HEK293T (cell line): ENCODE results near the gene TCF7L2.

Experiments
- BHLHE40 ChIP-seq: fragments of 450-650 bp; IDR thresholded peaks from 2 replicates; pipeline ENCODE4 v1.6.1; 2016; ENCODE audit warnings: mild to moderate bottlenecking, moderate library complexity, borderline replicate concordance
- CTBP1 ChIP-seq: fragments of 450-650 bp; IDR thresholded peaks from 2 replicates; pipeline ENCODE4 v1.6.1; 2016; ENCODE audit warnings: borderline replicate concordance
- ELF4 ChIP-seq: fragments of 450-650 bp; IDR thresholded peaks from 2 replicates; pipeline ENCODE4 v1.6.1; 2017; ENCODE audit warnings: antibody characterized with exemption
- FOXA1 ChIP-seq: fragments of 450-650 bp; IDR thresholded peaks from 2 replicates; pipeline ENCODE4 v1.6.1; 2016; ENCODE audit warnings: mild to moderate bottlenecking
- FOXK2 ChIP-seq: fragments of 450-650 bp; IDR thresholded peaks from 2 replicates; pipeline ENCODE4 v1.6.1; 2016; ENCODE audit warnings: mild to moderate bottlenecking
- FOXM1 ChIP-seq: fragments of 450-650 bp; IDR thresholded peaks from 2 replicates; pipeline ENCODE4 v1.6.1; 2017; ENCODE audit warnings: mild to moderate bottlenecking, borderline replicate concordance
- HDGF ChIP-seq: fragments of 450-650 bp; IDR thresholded peaks from 2 replicates; pipeline ENCODE4 v1.6.1; 2017; ENCODE audit warnings: antibody characterized with exemption, borderline replicate concordance
- NFRKB ChIP-seq: fragments of 450-650 bp; IDR thresholded peaks from 2 replicates; pipeline ENCODE4 v1.6.1; 2016; ENCODE audit warnings: mild to moderate bottlenecking, moderate library complexity
- SP1 ChIP-seq: fragments of 450-650 bp; IDR thresholded peaks from 2 replicates; pipeline ENCODE4 v1.6.1; 2017
- SUZ12 ChIP-seq: fragments of 450-650 bp; IDR thresholded peaks from 2 replicates; pipeline ENCODE4 v1.6.1; 2016; ENCODE audit warnings: mild to moderate bottlenecking
- TARDBP ChIP-seq: fragments of 450-650 bp; IDR thresholded peaks from 2 replicates; pipeline ENCODE4 v1.6.1; 2016
- ZNF384 ChIP-seq: fragments of 450-650 bp; IDR thresholded peaks from 2 replicates; pipeline ENCODE4 v1.6.1; 2016
- TF ChIP-seq, protein P1 (sequence below): fragments of 450-650 bp; IDR thresholded peaks from 2 replicates; pipeline ENCODE4 v1.6.1; 2016

DNA sequence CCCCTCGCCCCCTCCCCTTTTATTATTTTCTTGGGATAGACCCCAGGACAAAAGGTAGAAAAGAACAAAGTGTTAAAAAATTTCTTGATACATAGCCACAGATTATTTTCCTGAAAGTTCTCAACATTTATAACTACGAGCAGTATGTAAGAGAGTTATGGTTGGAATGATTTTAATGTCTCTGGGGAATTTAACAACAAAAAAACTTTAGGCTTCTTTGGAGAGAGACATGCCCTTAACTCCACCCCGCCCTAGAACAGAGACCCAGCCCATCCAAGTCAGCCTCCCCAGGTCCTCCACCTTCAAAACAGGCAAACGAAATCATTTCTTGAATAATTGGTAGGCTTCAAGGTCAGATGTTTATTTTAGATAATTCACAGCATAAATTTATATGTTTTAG lies 97.1 kb downstream of the TCF7L2 start:
- TF ChIP-seq ZNF384 (no peak), ELF4 (no peak), NFRKB (no peak), SP1 (no peak), FOXM1 (no peak), BHLHE40 (no peak), HDGF (no peak), SUZ12 (no peak), FOXA1 (no peak), FOXK2 (no peak), TARDBP (no peak), CTBP1 (no peak)
- TF ChIP-seq, protein P1, sequence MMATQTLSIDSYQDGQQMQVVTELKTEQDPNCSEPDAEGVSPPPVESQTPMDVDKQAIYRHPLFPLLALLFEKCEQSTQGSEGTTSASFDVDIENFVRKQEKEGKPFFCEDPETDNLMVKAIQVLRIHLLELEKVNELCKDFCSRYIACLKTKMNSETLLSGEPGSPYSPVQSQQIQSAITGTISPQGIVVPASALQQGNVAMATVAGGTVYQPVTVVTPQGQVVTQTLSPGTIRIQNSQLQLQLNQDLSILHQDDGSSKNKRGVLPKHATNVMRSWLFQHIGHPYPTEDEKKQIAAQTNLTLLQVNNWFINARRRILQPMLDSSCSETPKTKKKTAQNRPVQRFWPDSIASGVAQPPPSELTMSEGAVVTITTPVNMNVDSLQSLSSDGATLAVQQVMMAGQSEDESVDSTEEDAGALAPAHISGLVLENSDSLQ: no peak
